Stimulated activated CD4-positive, alpha-beta T cell treated with anti-CD3 and anti-CD28 coated beads, Interleukin-12 subunit alpha, Interleukin-12 subunit beta, amount 100 ng/mL, for 48 hours (primary cell): ENCODE measurements around the gene GDPD5.

Experiments used
- DNase-seq, 3 donors: peaks; one replicate each; pipeline ENCODE4 v3.0.0-alpha.2; 2020; ENCODE audit warnings: low read depth in 2 of 3, low spot score in 1 of 3

GDPD5 gene

GRCh38 chr11:75536786-75537641 is 11.3 kb upstream of the GDPD5 start:
- peak in 2 of 3 donors; percentile 36 to 52 for DNase-seq

GRCh38 chr11:75535071-75535470 is 9.3 kb upstream of the GDPD5 start:
- no peak for DNase-seq

GRCh38 chr11:75534259-75535069 is 8.7 kb upstream of the GDPD5 start:
- no peak for DNase-seq

DNA sequence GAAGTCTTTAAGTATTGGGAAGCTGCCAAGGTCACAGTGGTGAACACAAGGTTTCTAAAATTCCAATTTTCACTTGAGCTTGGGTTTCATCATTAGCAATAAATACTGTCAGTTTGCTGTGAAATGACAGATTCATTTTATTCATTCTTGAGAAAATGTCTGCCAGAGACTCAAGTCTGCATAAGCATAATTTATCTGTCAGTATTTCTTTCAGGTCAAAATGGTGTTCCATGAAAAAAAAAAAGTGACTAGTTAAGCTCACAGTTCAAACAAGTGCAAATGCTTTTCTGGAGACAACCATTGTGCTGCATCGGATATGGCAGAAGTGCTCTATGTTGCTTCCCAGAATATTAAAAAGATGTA is 8.1 kb upstream of the GDPD5 start:
- no peak for DNase-seq

GRCh38 chr11:75532200-75533048 is 6.7 kb upstream of the GDPD5 start:
- peak; percentile 68 to 85 (median 69) for DNase-seq

GRCh38 chr11:75531325-75531724 is 5.6 kb upstream of the GDPD5 start:
- DNase-seq, result no peak

- DNase-seq, result no peak
Measured at GRCh38 chr11:75530577-75530976, 4.8 kb upstream of the GDPD5 start.

- DNase-seq, result no peak
Measured at GRCh38 chr11:75527938-75528735, 2.4 kb upstream of the GDPD5 start.

DNA sequence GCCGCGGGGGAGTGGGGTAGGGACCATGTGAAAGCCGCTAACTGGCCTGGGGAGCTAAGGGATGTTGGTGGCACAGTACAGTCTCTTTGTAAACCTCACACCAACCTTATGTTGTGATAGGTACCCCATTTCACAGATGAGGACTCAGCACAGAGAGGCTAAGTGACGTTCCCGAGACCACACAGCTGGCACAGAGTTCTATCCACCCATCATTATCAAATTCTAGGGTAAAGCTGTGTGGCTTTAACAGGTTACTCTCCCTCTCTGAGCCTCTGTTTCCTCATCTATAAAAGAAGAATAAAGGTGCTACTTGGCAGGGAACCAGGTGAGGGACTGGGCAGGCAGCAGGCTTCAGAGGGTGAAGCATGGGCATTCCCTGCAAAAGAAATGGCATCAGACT is 1.4 kb upstream of the GDPD5 start:
- no peak for DNase-seq

- DNase-seq, result no peak
Measured at GRCh38 chr11:75526192-75526541, 426 bp upstream of the GDPD5 start.

DNA sequence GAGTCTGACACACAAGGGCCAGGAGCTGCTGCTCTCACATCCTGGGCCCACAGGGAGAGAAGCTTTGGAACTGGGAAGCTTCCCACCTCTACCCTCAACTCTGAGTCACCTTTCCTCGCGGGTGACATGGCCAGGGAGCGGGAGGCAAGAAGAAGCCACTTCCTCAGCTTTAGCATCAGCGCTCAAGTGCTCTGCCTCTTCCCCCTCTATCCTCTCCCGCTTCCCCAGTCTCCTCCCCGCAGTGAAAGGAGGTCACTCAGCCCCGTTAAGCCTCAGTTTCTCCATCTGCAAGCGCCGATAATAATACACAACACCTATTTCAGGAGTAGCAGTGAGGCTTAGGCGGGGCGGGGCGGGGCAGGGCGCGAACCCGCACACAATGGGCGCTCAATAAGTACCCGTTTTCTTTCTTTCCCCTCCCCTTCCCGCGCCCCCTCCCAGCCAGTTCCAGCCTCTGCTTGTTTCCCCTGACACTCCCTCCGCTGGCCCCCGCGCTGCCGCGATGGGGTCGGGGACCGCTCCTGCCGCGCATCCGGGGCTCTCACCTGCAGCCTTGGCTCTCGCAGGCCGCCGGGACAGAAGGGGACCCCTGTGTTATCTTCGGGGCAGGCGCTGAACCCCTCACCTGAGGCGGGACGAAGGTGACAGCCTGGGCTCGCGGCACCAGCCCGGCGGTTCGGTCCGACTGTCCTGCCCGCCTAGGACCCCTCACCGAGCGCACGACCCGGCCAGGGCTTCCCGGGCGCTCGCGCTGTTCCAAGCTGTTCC is 892 bp downstream of the GDPD5 start:
- no peak for DNase-seq

- no peak for DNase-seq
Measured at GRCh38 chr11:75523811-75524664, 1.7 kb downstream of the GDPD5 start.

GRCh38 chr11:75523189-75523588 is 2.6 kb downstream of the GDPD5 start:
- no peak for DNase-seq

- DNase-seq, result no peak
Measured at GRCh38 chr11:75522286-75523044, 3.3 kb downstream of the GDPD5 start.

DNA sequence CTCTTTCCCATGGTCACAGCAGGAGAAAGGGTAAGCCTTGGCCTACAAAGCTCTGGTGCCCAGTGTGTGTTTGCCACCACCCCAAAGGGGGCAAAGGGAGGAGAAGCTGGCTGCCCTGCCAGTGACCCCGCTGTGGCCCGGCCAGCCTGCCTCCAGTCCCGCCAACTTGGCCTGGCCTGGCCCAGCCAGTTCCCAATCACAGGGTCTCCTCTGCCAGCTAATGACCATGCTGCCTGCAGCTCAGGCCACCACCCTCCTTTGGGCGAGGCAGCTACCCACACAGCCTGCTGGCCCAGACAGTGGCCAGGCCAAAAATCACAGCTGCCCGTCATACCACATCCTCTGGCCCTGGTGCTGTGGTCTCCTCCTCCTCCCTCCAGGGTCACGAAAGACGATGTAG is 5.1 kb downstream of the GDPD5 start:
- DNase-seq, result no peak

- DNase-seq, result no peak
Measured at GRCh38 chr11:75518771-75519653, 6.7 kb downstream of the GDPD5 start.

DNA sequence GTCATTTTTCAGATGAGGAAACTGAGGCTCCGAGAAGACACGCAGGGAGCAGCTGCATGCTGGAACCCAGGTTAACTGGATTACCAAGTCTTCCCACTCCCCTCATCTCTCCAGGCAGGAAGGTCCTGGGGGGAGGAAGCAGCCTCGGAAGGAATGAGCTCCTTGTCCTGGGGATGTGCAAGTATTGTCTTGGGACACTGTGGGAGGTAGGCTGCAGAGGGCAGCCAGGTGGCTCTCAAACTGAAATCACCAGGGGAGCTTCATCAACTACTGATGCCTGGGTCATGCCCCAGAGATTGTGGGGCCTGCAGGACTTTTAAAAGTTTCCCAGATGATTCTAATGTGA is 7.6 kb downstream of the GDPD5 start:
- DNase-seq, result no peak
